ENCODE measurements around the gene MYO7A. TPM values are rescaled to one million over a fixed set of nuclear protein-coding genes. Genes with fewer than 3 reads are reported as not detected.

The MYO7A gene
- total RNA-seq, 2 experiments from 2014 or later, result 0.09 to 0.14 TPM

DNA sequence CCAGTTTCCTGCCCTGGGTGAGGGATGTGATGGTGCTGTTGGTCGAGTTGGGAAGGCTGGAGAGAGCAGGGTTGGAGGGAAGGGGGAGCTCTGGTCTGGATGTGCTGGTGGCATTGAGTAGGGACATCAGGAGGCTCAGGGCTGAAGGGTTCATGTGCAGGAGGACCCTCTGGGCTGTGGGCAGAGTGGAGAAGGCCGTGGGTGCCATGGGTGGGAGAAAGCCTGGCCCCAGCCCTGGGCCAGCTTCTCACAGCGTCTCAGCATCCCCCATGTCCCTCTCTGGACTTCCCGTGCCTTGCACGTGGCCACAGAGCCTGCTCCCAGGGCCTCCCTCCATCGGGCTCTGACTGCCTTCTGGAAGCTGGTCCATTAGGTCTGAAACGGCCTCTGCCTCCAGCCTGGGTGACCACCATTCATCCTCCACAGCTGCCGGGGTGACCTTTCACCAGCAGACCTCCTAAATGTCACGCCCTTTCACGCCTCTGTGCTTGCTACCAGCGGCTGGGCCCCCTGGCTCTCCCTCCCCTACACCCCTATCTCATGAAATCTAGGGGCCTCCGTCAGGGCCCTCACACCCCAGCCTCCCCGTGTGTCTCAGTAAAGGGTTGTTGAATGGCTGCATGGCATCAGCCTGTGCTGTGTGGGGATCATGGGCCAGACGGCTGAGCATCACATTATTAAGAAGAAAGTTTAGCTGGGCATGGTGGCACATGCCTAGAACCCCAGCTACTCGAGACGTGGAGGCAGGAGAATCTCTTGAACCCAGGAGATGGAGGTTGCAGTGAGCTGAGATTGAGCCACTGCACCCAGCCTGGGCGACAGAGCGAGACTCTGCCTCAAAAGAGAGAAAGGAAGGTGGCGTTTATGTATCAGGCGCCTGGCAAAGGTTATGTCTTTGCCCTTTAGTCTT lies 25.5 kb downstream of the MYO7A start:
- H3K36me3 Mint-ChIP-seq (ENCODE audit: low read depth), result no peaks in the 10 kb centered on the region
- peak; percentile 25 for DNase-seq
- TF ChIP-seq, protein P1, sequence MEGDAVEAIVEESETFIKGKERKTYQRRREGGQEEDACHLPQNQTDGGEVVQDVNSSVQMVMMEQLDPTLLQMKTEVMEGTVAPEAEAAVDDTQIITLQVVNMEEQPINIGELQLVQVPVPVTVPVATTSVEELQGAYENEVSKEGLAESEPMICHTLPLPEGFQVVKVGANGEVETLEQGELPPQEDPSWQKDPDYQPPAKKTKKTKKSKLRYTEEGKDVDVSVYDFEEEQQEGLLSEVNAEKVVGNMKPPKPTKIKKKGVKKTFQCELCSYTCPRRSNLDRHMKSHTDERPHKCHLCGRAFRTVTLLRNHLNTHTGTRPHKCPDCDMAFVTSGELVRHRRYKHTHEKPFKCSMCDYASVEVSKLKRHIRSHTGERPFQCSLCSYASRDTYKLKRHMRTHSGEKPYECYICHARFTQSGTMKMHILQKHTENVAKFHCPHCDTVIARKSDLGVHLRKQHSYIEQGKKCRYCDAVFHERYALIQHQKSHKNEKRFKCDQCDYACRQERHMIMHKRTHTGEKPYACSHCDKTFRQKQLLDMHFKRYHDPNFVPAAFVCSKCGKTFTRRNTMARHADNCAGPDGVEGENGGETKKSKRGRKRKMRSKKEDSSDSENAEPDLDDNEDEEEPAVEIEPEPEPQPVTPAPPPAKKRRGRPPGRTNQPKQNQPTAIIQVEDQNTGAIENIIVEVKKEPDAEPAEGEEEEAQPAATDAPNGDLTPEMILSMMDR (IDR thresholded peaks at IDR 0.05), result no peak
- peaks cover 34% of the 10 kb centered on the region for H3K4me1 Mint-ChIP-seq (ENCODE audit: low read depth)
- peak overlapping the region; percentile 53 for H3K27ac Mint-ChIP-seq
- no peaks in the 10 kb centered on the region for H3K9me3 Mint-ChIP-seq
- no peak overlapping the region for H3K4me3 Mint-ChIP-seq
- no peak for ATAC-seq
- intact Hi-C loops (cut with micrococcal nuclease), result no loop called here
- no peaks in the 10 kb centered on the region for H3K27me3 Mint-ChIP-seq
- POLR2A ChIA-PET, result no interaction called here
- CTCF ChIA-PET, result interaction anchor here (1.0 to 3.1 kb wide), 2 partner anchors 26 kb away, joined by 4 to 15 read pairs; no protein-coding TSS in a partner anchor

DNA sequence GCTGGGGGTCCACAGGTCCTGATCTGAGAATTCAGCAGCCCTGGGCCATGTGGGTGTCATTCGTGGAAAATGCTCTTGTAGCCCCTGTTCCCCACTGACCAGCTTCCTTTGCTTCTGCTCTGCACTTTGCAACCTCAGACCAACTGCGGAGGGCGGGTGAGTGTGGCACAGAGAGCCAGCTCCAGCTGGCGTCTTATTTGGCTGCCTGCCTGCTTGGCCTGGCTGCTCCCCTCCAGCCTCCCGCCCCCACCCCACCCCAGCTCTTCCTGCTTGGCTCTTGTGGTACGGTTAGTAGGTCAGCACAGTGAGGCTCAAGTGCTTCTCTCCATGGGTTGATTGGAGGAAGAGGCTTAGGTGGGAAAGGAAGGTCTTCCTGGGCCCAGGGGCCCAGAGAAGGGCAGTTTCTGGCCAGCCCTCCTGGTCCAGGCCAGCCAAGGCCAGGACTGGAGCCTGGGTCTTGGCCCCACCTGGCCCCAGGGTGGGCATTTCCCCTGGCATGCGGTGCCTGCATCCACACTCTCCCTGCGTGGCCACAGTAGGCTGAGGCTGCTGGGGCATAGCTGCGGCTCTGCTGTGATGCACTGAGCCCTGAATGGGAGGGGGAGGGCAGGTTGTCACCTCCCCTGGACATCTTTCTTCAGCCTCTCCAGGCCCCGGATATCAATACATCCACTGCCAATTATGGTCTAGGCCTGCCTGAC lies 26.5 kb downstream of the MYO7A start:
- Mint-ChIP-seq H3K4me1 (ENCODE audit: low read depth) (peaks cover 31% of the 10 kb centered on the region), H3K4me3 (no peak overlapping the region), H3K36me3 (ENCODE audit: low read depth) (no peaks in the 10 kb centered on the region), H3K27ac (no peak overlapping the region), H3K9me3 (no peaks in the 10 kb centered on the region), H3K27me3 (no peaks in the 10 kb centered on the region)
- ChIA-PET CTCF (interaction anchor here (1.0 kb wide), 1 partner anchor 27 kb away, joined by 4 read pairs; no protein-coding TSS in a partner anchor), POLR2A (no interaction called here)
- no peak for DNase-seq
- intact Hi-C loops (cut with micrococcal nuclease), result no loop called here
- no peak for ATAC-seq
- TF ChIP-seq, protein P1 (IDR thresholded peaks at IDR 0.05), result no peak

DNA sequence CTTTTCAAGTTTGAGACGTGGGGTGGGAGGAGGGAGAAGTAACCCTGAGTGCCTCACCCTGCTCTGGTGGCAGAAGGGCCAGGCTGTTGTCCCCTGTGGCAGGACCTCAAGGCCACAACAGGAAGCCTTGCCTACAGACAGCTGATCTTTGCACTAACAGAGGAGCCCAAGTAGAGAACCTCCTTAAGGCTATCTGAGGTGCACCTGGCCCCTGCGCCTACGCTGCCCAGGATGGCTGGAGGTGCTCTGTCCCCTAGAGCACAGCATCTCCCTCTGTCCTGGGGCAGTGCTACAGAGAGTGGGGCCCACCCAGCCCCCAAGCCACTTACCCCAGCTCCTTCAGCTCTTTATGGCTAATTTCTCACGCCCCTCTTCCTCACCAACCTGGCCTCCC lies 27.0 kb downstream of the MYO7A start:
- DNase-seq (no peak), ATAC-seq (no peak)
- intact Hi-C loops (cut with micrococcal nuclease), result no loop called here
- Mint-ChIP-seq H3K27me3 (no peaks in the 10 kb centered on the region), H3K4me1 (ENCODE audit: low read depth) (peaks cover 31% of the 10 kb centered on the region), H3K36me3 (ENCODE audit: low read depth) (no peaks in the 10 kb centered on the region), H3K27ac (no peak overlapping the region), H3K9me3 (no peaks in the 10 kb centered on the region), H3K4me3 (no peak overlapping the region)
- TF ChIP-seq, protein P1 (IDR thresholded peaks at IDR 0.05), result no peak
- POLR2A ChIA-PET, result no interaction called here
- CTCF ChIA-PET, result interaction anchor here (1.6 to 1.8 kb wide), 2 partner anchors 28 to 32 kb away, joined by 6 to 9 read pairs; no protein-coding TSS in a partner anchor

DNA sequence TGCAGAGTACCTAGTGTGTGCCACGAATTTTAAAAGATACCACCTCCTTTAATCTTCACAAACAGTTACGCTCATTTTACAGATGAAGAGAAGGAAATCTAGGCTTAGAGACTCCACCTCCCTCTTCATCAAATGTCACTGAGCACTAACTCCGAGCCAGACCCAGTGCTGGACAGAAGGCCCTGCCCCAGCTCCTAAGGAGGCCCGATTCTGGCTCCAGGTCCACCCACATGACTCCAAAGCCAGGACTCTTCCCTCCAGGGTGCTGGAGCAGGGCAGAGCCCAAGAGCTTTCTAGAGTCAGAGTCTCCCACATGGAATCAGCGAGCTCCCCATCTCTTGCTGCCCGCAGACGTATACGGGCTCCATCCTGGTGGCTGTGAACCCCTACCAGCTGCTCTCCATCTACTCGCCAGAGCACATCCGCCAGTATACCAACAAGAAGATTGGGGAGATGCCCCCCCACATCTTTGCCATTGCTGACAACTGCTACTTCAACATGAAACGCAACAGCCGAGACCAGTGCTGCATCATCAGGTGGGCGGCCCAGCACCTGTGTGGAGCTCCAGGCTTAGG lies 27.6 kb downstream of the MYO7A start:
- no peaks in the 10 kb centered on the region for H3K36me3 Mint-ChIP-seq (ENCODE audit: low read depth)
- peaks cover 31% of the 10 kb centered on the region for H3K4me1 Mint-ChIP-seq (ENCODE audit: low read depth)
- no peak overlapping the region for H3K4me3 Mint-ChIP-seq
- DNase-seq, result no peak
- H3K9me3 Mint-ChIP-seq, result no peaks in the 10 kb centered on the region
- no peaks in the 10 kb centered on the region for H3K27me3 Mint-ChIP-seq
- ChIA-PET CTCF (interaction anchor here (1.6 to 1.8 kb wide), 2 partner anchors 28 to 32 kb away, joined by 6 to 9 read pairs; no protein-coding TSS in a partner anchor), POLR2A (no interaction called here)
- intact Hi-C loops (cut with micrococcal nuclease), result no loop called here
- TF ChIP-seq, protein P1 (IDR thresholded peaks at IDR 0.05), result no peak
- ATAC-seq, result no peak
- no peak overlapping the region for H3K27ac Mint-ChIP-seq

All from activated CD8-positive, alpha-beta T cell treated with anti-CD3 and anti-CD28 coated beads for 36 hours (primary cell).